Activated T-cell treated with anti-CD3 and anti-CD28 coated beads, Interleukin-2, amount 50 U/mL, for 72 hours (primary cell): ENCODE measurements around the gene KCTD12. TPM values are rescaled to one million over a fixed set of nuclear protein-coding genes. Genes with fewer than 3 reads are reported as not detected.

ENCODE experiments used
- ATAC-seq, 2 donors: fragments of 150-1000 bp; cut with Tn5 transposase; replicated peaks in 1 of 2; 2 replicates each; pipeline ENCODE4 v1.10.0; 2021; ENCODE audit warnings: moderate library complexity in 2 of 2, mild to moderate bottlenecking in 1 of 2
- DNase-seq, 2 donors: peaks; one replicate each; pipeline ENCODE4 v3.0.0; 2021 to 2022; ENCODE audit warnings: mixed read lengths in 1 of 2
- H3K27ac Mint-ChIP-seq: one replicate; pipeline ENCODE4 v1.8.0; 2022; ENCODE audit warnings: mild to moderate bottlenecking, moderate library complexity, mixed read lengths
- H3K27me3 Mint-ChIP-seq: one replicate; pipeline ENCODE4 v1.8.0; 2022; ENCODE audit warnings: low read depth, mixed read lengths
- H3K36me3 Mint-ChIP-seq, 2 donors: one replicate each; pipeline ENCODE4 v1.8.0; 2022; ENCODE audit warnings: mixed read lengths in 2 of 2, mild to moderate bottlenecking in 1 of 2; ENCODE audit not compliant: insufficient read depth in 2 of 2
- H3K4me1 Mint-ChIP-seq: one replicate; pipeline ENCODE4 v1.8.0; 2022; ENCODE audit warnings: low read depth, mixed read lengths
- H3K4me3 Mint-ChIP-seq, 2 donors: one replicate each; pipeline ENCODE4 v1.8.0; 2022; ENCODE audit warnings: mild to moderate bottlenecking in 2 of 2, mixed read lengths in 2 of 2, moderate library complexity in 2 of 2
- H3K9me3 Mint-ChIP-seq, 2 donors: one replicate each; pipeline ENCODE4 v1.8.0; 2022; ENCODE audit warnings: mixed read lengths in 2 of 2
- total RNA-seq, 2 donors: library from RNA; stranded (reverse); gene quantifications; one replicate each; pipeline ENCODE4 v1.2.3, GENCODE V29; 2022

KCTD12 gene
- total RNA-seq, 2 donors from 2014 or later, result 3.3 to 6.6 TPM

- Mint-ChIP-seq H3K4me1 (peaks cover 50% of the 10 kb centered on the region), H3K27me3 (peaks cover 17% of the 10 kb centered on the region), H3K4me3 (peak overlapping the region; percentile 87 to 90), H3K27ac (peak overlapping the region; percentile 45), H3K36me3 (no peaks in the 10 kb centered on the region), H3K9me3 (no peaks in the 10 kb centered on the region)
- DNase-seq (peak in 1 of 2 donors; percentile 12), ATAC-seq (no peak)
Measured at GRCh38 chr13:76884186-76884906, 1.9 kb downstream of the KCTD12 start.

GRCh38 chr13:76883236-76883635 is 3.0 kb downstream of the KCTD12 start:
- H3K4me1 Mint-ChIP-seq, result peaks cover 61% of the 10 kb centered on the region
- no peak overlapping the region for H3K27ac Mint-ChIP-seq
- H3K9me3 Mint-ChIP-seq, result no peaks in the 10 kb centered on the region
- ATAC-seq (no peak), DNase-seq (no peak)
- peaks cover 10% of the 10 kb centered on the region for H3K27me3 Mint-ChIP-seq
- H3K36me3 Mint-ChIP-seq, result no peaks in the 10 kb centered on the region
- H3K4me3 Mint-ChIP-seq, result peak overlapping the region in 1 of 2 donors; percentile 87

GRCh38 chr13:76882431-76882830 is 3.8 kb downstream of the KCTD12 start:
- peaks cover 4% of the 10 kb centered on the region for H3K27me3 Mint-ChIP-seq
- ATAC-seq (no peak), DNase-seq (no peak)
- no peaks in the 10 kb centered on the region for H3K36me3 Mint-ChIP-seq
- H3K4me1 Mint-ChIP-seq, result peaks cover 62% of the 10 kb centered on the region
- H3K9me3 Mint-ChIP-seq, result no peaks in the 10 kb centered on the region
- no peak overlapping the region for H3K27ac Mint-ChIP-seq
- H3K4me3 Mint-ChIP-seq, result peak overlapping the region; percentile 15 to 27

GRCh38 chr13:76879883-76880270 is 6.3 kb downstream of the KCTD12 start:
- DNase-seq, result no peak
- H3K27ac Mint-ChIP-seq, result no peak overlapping the region
- H3K4me3 Mint-ChIP-seq, result peak overlapping the region; percentile 70 to 90
- no peaks in the 10 kb centered on the region for H3K9me3 Mint-ChIP-seq
- peaks cover 3% of the 10 kb centered on the region for H3K27me3 Mint-ChIP-seq
- H3K4me1 Mint-ChIP-seq, result peaks cover 51% of the 10 kb centered on the region
- no peaks in the 10 kb centered on the region for H3K36me3 Mint-ChIP-seq
- ATAC-seq, result no peak

- peak; percentile 99 to 100 for ATAC-seq
- Mint-ChIP-seq H3K4me1 (peaks cover 46% of the 10 kb centered on the region), H3K9me3 (no peaks in the 10 kb centered on the region), H3K27ac (peak overlapping the region; percentile 88), H3K36me3 (no peaks in the 10 kb centered on the region), H3K27me3 (peaks cover 6% of the 10 kb centered on the region), H3K4me3 (peak overlapping the region; percentile 70 to 90)
- DNase-seq, result peak; percentile 58 to 65
Measured at GRCh38 chr13:76879203-76879882, 6.9 kb downstream of the KCTD12 start.

- Mint-ChIP-seq H3K27ac (no peak overlapping the region), H3K4me1 (peaks cover 33% of the 10 kb centered on the region), H3K36me3 (no peaks in the 10 kb centered on the region), H3K9me3 (no peaks in the 10 kb centered on the region), H3K4me3 (no peak overlapping the region), H3K27me3 (peaks cover 6% of the 10 kb centered on the region)
- DNase-seq, result no peak
- ATAC-seq, result no peak
Measured at GRCh38 chr13:76878043-76878442, 8.2 kb downstream of the KCTD12 start.

GRCh38 chr13:76875271-76875815 is 10.9 kb downstream of the KCTD12 start:
- Mint-ChIP-seq H3K9me3 (no peaks in the 10 kb centered on the region), H3K27me3 (peaks cover 6% of the 10 kb centered on the region)
- no peak for ATAC-seq

DNA sequence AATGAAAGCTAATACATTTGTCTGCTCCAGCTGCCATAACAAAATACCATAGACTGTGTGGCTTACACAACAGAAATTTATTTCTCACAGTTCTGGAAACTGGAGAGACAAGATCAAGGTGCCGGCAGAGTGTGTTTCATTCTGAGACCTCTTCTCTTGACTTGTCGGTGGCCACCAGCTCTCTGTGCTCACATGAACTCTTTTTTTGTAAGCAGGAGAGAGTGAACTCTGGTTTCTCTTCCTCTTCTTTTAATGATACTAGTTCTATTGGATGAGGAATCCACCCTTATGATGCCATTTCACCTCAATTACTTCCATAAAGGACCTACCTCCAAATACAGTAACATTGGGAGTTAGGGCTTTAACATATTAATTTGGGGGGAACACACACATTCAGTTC is 11.7 kb downstream of the KCTD12 start:
- DNase-seq (no peak), ATAC-seq (no peak)
- Mint-ChIP-seq H3K36me3 (no peaks in the 10 kb centered on the region), H3K9me3 (no peaks in the 10 kb centered on the region), H3K27me3 (peaks cover 6% of the 10 kb centered on the region), H3K4me1 (peaks cover 14% of the 10 kb centered on the region), H3K27ac (no peak overlapping the region), H3K4me3 (no peak overlapping the region)

More at GRCh38 chr13:76875271-76875815, 10.9 kb downstream of the KCTD12 start:
- Mint-ChIP-seq H3K36me3 (no peaks in the 10 kb centered on the region), H3K4me1 (peaks cover 22% of the 10 kb centered on the region), H3K27ac (no peak overlapping the region), H3K4me3 (no peak overlapping the region)
- DNase-seq, result no peak

GRCh38 chr13:76873445-76873844 is 12.8 kb downstream of the KCTD12 start:
- Mint-ChIP-seq H3K27me3 (peaks cover 6% of the 10 kb centered on the region), H3K36me3 (no peaks in the 10 kb centered on the region), H3K9me3 (no peaks in the 10 kb centered on the region), H3K4me3 (no peak overlapping the region), H3K4me1 (peaks cover 4% of the 10 kb centered on the region), H3K27ac (no peak overlapping the region)
- DNase-seq (no peak), ATAC-seq (no peak)

DNA sequence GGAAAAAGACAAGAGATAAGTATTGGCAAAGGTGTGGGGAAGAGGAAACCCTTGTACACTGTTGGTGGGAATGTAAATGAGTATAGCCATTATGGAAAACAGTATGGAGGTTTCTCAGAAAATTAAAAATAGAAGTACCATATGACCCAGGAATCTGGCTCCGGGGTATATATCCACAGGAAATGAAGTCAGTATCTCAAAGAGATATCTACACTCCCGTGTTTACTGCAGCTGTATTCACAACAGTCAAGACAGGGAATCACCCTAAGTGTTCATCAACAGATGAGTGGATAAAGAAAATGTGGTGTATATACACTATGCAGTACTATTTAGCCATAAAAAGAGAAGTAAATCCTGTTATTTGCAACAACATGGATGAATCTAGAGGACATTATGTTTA is 13.5 kb downstream of the KCTD12 start:
- no peaks in the 10 kb centered on the region for H3K36me3 Mint-ChIP-seq
- H3K27me3 Mint-ChIP-seq, result peaks cover 6% of the 10 kb centered on the region
- no peak overlapping the region for H3K4me3 Mint-ChIP-seq
- DNase-seq, result no peak
- ATAC-seq, result no peak
- no peak overlapping the region for H3K27ac Mint-ChIP-seq
- no peaks in the 10 kb centered on the region for H3K4me1 Mint-ChIP-seq
- H3K9me3 Mint-ChIP-seq, result no peaks in the 10 kb centered on the region

GRCh38 chr13:76871432-76871831 is 14.8 kb downstream of the KCTD12 start:
- H3K9me3 Mint-ChIP-seq, result no peaks in the 10 kb centered on the region
- no peaks in the 10 kb centered on the region for H3K36me3 Mint-ChIP-seq
- no peak overlapping the region for H3K27ac Mint-ChIP-seq
- DNase-seq, result no peak
- no peak overlapping the region for H3K4me3 Mint-ChIP-seq
- no peak for ATAC-seq
- no peaks in the 10 kb centered on the region for H3K4me1 Mint-ChIP-seq
- H3K27me3 Mint-ChIP-seq, result peaks cover 6% of the 10 kb centered on the region

- H3K9me3 Mint-ChIP-seq, result no peaks in the 10 kb centered on the region
- DNase-seq (no peak), ATAC-seq (no peak)
- peaks cover 7% of the 10 kb centered on the region for H3K27me3 Mint-ChIP-seq
- no peaks in the 10 kb centered on the region for H3K36me3 Mint-ChIP-seq
- H3K4me1 Mint-ChIP-seq, result no peaks in the 10 kb centered on the region
- H3K27ac Mint-ChIP-seq, result no peak overlapping the region
- H3K4me3 Mint-ChIP-seq, result no peak overlapping the region
Measured at GRCh38 chr13:76868371-76868770, 17.8 kb downstream of the KCTD12 start.

DNA sequence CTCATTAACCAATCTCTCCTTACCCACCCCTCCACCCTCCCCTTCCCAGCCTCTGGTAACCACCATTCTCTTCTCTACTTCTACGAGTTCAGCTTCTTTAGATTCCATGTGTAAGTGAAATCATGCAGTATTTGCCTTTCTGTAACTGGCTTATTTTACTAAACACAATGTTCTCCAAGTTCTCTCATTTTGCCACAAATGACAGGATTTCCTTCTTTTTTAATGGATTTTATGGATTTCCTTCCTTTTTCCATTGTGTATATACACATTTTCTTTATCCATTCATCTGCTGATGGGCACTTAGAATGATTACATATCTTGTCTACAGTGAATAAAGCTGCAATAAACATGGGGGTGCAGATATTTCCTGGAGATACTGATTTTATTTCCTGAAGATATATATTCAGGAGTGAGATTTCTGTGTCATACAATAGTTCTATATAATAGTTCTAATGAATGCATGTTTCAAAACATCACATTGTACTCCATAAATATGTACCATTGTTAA is 20.2 kb downstream of the KCTD12 start:
- H3K27ac Mint-ChIP-seq, result no peak overlapping the region
- DNase-seq, result no peak
- no peaks in the 10 kb centered on the region for H3K9me3 Mint-ChIP-seq
- no peaks in the 10 kb centered on the region for H3K36me3 Mint-ChIP-seq
- H3K27me3 Mint-ChIP-seq, result peaks cover 7% of the 10 kb centered on the region
- H3K4me3 Mint-ChIP-seq, result no peak overlapping the region
- H3K4me1 Mint-ChIP-seq, result no peaks in the 10 kb centered on the region
- no peak for ATAC-seq
